Activated T-cell treated with anti-CD3 and anti-CD28 coated beads for 4 hours (primary cell): ENCODE data around the gene ROR2.
A peak's percentile ranks its signal among the peaks of the same experiment; 100 is the strongest.
"Not testable (repeated sequence)": the region's sequence is repeated elsewhere in the genome, so short reads cannot be mapped to it uniquely, and the experiment has no call there.

Experiments used
- DNase-seq: peaks from one replicate; pipeline ENCODE4 v3.0.0-alpha.2; 2020

ROR2 gene

GRCh38 chr9:91813176-91813795, 136.7 kb downstream of the ROR2 start:
- no peak for DNase-seq

GRCh38 chr9:91812191-91812590, 137.8 kb downstream of the ROR2 start:
- no peak for DNase-seq

GRCh38 chr9:91811024-91811909, 138.8 kb downstream of the ROR2 start:
- DNase-seq: no peak

- DNase-seq: no peak
These were observed 139.6 kb downstream of the ROR2 start for GRCh38 chr9:91810286-91810905.

- DNase-seq: no peak
These were observed 140.3 kb downstream of the ROR2 start for GRCh38 chr9:91809581-91810285.

GRCh38 chr9:91807643-91808246, 142.3 kb downstream of the ROR2 start:
- DNase-seq: no peak

GRCh38 chr9:91805031-91805430, 145.0 kb downstream of the ROR2 start:
- no peak for DNase-seq

GRCh38 chr9:91803970-91804752, 145.9 kb downstream of the ROR2 start:
- DNase-seq: no peak

- no peak for DNase-seq
These were observed 146.7 kb downstream of the ROR2 start for GRCh38 chr9:91803151-91803940.

GRCh38 chr9:91802391-91802790, 147.6 kb downstream of the ROR2 start:
- DNase-seq: no peak

GRCh38 chr9:91800473-91801030, 149.5 kb downstream of the ROR2 start:
- no peak for DNase-seq

- DNase-seq: no peak
These were observed 150.8 kb downstream of the ROR2 start for GRCh38 chr9:91799113-91799744.

- peak; percentile 40 for DNase-seq
These were observed 151.5 kb downstream of the ROR2 start for GRCh38 chr9:91798273-91799112.

GRCh38 chr9:91797517-91797916, 152.5 kb downstream of the ROR2 start:
- not testable (repeated sequence) for DNase-seq

- not testable (repeated sequence) for DNase-seq
These were observed 153.5 kb downstream of the ROR2 start for GRCh38 chr9:91796516-91796915.

- DNase-seq: no peak
These were observed 154.3 kb downstream of the ROR2 start for GRCh38 chr9:91795598-91796241.

- not testable (repeated sequence) for DNase-seq
These were observed 156.7 kb downstream of the ROR2 start for GRCh38 chr9:91793371-91793770.

GRCh38 chr9:91790917-91791316, 159.1 kb downstream of the ROR2 start:
- no peak for DNase-seq

GRCh38 chr9:91789941-91790340, 160.1 kb downstream of the ROR2 start:
- DNase-seq: no peak
